ENCODE measurements around the gene GPRC5D. TPM values are rescaled to one million over a fixed set of nuclear protein-coding genes. Genes with fewer than 3 reads are reported as not detected.

Gene GPRC5D
- polyA plus RNA-seq, 1 of the 3 experiments (the other 2 are of a cell fraction) = not detected

DNA sequence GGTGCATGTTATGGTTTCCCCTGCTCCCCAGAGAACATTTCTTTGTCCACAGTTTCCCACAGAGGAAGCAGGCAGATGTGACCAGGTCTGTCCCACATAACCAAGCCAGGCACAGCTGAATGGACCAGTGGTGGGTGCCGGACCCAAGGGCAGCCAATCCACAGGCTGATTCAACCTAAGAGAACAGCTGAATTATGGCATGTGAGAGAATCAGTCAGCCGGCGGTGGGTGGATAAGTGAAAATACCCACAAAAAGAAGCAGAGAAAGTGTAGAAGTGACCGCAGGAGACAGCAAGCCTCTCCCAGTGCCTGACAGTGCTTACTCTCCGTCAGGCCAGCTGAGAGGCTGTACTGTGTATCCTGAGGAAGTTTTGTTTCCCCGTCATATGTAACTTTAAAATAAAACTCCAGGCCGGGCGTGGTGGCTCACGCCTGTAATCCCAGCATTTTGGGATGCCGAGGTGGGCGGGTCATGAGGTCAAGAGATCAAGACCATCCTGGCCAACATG is 14.9 kb downstream of the GPRC5D start:
- TF ChIP-seq, protein P1, sequence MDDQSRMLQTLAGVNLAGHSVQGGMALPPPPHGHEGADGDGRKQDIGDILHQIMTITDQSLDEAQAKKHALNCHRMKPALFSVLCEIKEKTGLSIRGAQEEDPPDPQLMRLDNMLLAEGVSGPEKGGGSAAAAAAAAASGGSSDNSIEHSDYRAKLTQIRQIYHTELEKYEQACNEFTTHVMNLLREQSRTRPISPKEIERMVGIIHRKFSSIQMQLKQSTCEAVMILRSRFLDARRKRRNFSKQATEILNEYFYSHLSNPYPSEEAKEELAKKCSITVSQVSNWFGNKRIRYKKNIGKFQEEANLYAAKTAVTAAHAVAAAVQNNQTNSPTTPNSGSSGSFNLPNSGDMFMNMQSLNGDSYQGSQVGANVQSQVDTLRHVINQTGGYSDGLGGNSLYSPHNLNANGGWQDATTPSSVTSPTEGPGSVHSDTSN (IDR thresholded peaks at IDR 0.05) = no peak
- TF ChIP-seq CHD2 (IDR thresholded peaks at IDR 0.05; ENCODE audit: low read length, partially characterized antibody) (no peak), ELF1 (IDR thresholded peaks at IDR 0.05) (no peak), RFX5 (IDR thresholded peaks at IDR 0.05; ENCODE audit: low read length) (no peak), MXI1 (IDR thresholded peaks at IDR 0.05; ENCODE audit: low read depth, low read length) (no peak), GATA2 (CRISPR knock-in tag; IDR thresholded peaks at IDR 0.05) (no peak)
- TF ChIP-seq, protein P2, sequence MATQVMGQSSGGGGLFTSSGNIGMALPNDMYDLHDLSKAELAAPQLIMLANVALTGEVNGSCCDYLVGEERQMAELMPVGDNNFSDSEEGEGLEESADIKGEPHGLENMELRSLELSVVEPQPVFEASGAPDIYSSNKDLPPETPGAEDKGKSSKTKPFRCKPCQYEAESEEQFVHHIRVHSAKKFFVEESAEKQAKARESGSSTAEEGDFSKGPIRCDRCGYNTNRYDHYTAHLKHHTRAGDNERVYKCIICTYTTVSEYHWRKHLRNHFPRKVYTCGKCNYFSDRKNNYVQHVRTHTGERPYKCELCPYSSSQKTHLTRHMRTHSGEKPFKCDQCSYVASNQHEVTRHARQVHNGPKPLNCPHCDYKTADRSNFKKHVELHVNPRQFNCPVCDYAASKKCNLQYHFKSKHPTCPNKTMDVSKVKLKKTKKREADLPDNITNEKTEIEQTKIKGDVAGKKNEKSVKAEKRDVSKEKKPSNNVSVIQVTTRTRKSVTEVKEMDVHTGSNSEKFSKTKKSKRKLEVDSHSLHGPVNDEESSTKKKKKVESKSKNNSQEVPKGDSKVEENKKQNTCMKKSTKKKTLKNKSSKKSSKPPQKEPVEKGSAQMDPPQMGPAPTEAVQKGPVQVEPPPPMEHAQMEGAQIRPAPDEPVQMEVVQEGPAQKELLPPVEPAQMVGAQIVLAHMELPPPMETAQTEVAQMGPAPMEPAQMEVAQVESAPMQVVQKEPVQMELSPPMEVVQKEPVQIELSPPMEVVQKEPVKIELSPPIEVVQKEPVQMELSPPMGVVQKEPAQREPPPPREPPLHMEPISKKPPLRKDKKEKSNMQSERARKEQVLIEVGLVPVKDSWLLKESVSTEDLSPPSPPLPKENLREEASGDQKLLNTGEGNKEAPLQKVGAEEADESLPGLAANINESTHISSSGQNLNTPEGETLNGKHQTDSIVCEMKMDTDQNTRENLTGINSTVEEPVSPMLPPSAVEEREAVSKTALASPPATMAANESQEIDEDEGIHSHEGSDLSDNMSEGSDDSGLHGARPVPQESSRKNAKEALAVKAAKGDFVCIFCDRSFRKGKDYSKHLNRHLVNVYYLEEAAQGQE (IDR thresholded peaks at IDR 0.05; ENCODE audit: low read depth, low read length) = no peak
- TF ChIP-seq, protein P3, sequence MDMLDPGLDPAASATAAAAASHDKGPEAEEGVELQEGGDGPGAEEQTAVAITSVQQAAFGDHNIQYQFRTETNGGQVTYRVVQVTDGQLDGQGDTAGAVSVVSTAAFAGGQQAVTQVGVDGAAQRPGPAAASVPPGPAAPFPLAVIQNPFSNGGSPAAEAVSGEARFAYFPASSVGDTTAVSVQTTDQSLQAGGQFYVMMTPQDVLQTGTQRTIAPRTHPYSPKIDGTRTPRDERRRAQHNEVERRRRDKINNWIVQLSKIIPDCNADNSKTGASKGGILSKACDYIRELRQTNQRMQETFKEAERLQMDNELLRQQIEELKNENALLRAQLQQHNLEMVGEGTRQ (IDR thresholded peaks at IDR 0.05; ENCODE audit: borderline replicate concordance, low read depth, low read length) = no peak
- TF ChIP-seq, protein P4, sequence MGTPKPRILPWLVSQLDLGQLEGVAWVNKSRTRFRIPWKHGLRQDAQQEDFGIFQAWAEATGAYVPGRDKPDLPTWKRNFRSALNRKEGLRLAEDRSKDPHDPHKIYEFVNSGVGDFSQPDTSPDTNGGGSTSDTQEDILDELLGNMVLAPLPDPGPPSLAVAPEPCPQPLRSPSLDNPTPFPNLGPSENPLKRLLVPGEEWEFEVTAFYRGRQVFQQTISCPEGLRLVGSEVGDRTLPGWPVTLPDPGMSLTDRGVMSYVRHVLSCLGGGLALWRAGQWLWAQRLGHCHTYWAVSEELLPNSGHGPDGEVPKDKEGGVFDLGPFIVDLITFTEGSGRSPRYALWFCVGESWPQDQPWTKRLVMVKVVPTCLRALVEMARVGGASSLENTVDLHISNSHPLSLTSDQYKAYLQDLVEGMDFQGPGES (IDR thresholded peaks at IDR 0.05; ENCODE audit: low read depth, low read length) = no peak

DNA sequence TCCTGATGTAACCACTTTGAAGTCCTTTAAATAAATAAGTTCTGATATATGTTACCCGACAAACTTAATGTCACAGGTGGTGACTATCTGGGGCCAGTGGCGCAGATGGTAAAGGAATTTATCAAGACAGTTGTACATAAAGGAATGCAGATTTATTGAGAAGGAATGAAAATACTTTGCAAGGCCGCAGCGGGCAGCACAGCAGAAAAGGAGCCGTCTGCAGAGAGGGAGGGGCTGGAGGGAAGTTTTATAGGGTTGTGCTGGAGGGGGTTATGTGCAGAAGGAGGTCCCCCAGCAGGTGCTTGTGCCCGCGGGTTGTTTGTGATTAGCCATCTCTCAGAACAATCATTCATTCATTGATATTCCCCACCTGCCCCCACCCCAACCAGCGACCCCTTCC is 17.4 kb downstream of the GPRC5D start:
- H3K36me3 ChIP-seq (replicated peaks in 1 of 2; ENCODE audit: control insufficient read depth in 1 of 2, insufficient read depth in 2 of 2, low read length in 1 of 2) = peaks cover 0 to 6% of the 10 kb centered on the region in 2 experiments
- no peaks in the 10 kb centered on the region for H3F3A ChIP-seq (replicated peaks; ENCODE audit: insufficient read depth)
- DNase-seq = no peak
- H2AFZ ChIP-seq (ENCODE audit: low read depth) = no peak overlapping the region
- no peaks in the 10 kb centered on the region for H3K9me2 ChIP-seq
- H3K4me2 ChIP-seq = no peak overlapping the region
- WGBS (ENCODE audit: low lambda C conversion rate) = 82% methylated on average over 8 of the region's 8 CpGs
- H3K27ac ChIP-seq (ENCODE audit: low read depth in 2 of 2, low read length in 1 of 2) = no peak overlapping the region
- ChIA-PET POLR2A (no interaction called here), CTCF (no interaction called here)
- H3K4me3 ChIP-seq (ENCODE audit: low read depth in 2 of 2, low read length in 1 of 2) = no peak overlapping the region
- H3K9ac ChIP-seq = no peak overlapping the region
- H3K4me1 ChIP-seq (ENCODE audit: control insufficient read depth in 1 of 2, insufficient read depth in 2 of 2, low read depth in 1 of 2, low read length in 1 of 2) = no peaks in the 10 kb centered on the region
- no peak for TF ChIP-seq FOXM1 (IDR thresholded peaks at IDR 0.05; ENCODE audit: low read depth)
- no peak for TF ChIP-seq POLR2AphosphoS5 (IDR thresholded peaks at IDR 0.05; ENCODE audit: low read depth, low read length)
- TF ChIP-seq GATA2 (CRISPR knock-in tag; IDR thresholded peaks at IDR 0.05) = no peak
- TF ChIP-seq, protein P5, sequence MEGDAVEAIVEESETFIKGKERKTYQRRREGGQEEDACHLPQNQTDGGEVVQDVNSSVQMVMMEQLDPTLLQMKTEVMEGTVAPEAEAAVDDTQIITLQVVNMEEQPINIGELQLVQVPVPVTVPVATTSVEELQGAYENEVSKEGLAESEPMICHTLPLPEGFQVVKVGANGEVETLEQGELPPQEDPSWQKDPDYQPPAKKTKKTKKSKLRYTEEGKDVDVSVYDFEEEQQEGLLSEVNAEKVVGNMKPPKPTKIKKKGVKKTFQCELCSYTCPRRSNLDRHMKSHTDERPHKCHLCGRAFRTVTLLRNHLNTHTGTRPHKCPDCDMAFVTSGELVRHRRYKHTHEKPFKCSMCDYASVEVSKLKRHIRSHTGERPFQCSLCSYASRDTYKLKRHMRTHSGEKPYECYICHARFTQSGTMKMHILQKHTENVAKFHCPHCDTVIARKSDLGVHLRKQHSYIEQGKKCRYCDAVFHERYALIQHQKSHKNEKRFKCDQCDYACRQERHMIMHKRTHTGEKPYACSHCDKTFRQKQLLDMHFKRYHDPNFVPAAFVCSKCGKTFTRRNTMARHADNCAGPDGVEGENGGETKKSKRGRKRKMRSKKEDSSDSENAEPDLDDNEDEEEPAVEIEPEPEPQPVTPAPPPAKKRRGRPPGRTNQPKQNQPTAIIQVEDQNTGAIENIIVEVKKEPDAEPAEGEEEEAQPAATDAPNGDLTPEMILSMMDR (IDR thresholded peaks at IDR 0.05) = no peak
- no peak for TF ChIP-seq NFIC (IDR thresholded peaks at IDR 0.05; ENCODE audit: borderline replicate concordance)
- TF ChIP-seq EP300 (IDR thresholded peaks at IDR 0.05; ENCODE audit: borderline replicate concordance in 1 of 2, low read depth in 1 of 2, low read length in 1 of 2) = no peak
- no peaks in the 10 kb centered on the region for H3K79me2 ChIP-seq (ENCODE audit: insufficient read depth)
- H3K27me3 ChIP-seq (ENCODE audit: insufficient read depth) = no peaks in the 10 kb centered on the region
- H3K9me3 ChIP-seq = no peaks in the 10 kb centered on the region
- no peaks in the 10 kb centered on the region for H4K20me1 ChIP-seq (ENCODE audit: insufficient read depth)

More for the DNA sequence above, 14.9 kb downstream of the GPRC5D start:
- no peak overlapping the region for H2AFZ ChIP-seq (ENCODE audit: low read depth)
- no peak overlapping the region for H3K4me3 ChIP-seq (ENCODE audit: low read depth in 2 of 2, low read length in 1 of 2)
- no peak overlapping the region for H3K27ac ChIP-seq (ENCODE audit: low read depth in 2 of 2, low read length in 1 of 2)
- no peaks in the 10 kb centered on the region for H3K79me2 ChIP-seq (ENCODE audit: insufficient read depth)
- WGBS (ENCODE audit: low lambda C conversion rate) = 97% methylated on average over 11 of the region's 11 CpGs
- DNase-seq = no peak
- H3K9ac ChIP-seq = no peak overlapping the region
- no peaks in the 10 kb centered on the region for H3K27me3 ChIP-seq (ENCODE audit: insufficient read depth)
- no peaks in the 10 kb centered on the region for H3K9me3 ChIP-seq
- H3K9me2 ChIP-seq = no peaks in the 10 kb centered on the region
- H4K20me1 ChIP-seq (ENCODE audit: insufficient read depth) = no peaks in the 10 kb centered on the region
- CTCF ChIA-PET = interaction anchor here (0.9 kb wide), 1 partner anchor 149 kb away, joined by 3 read pairs; no protein-coding TSS in a partner anchor
- no peaks in the 10 kb centered on the region for H3K36me3 ChIP-seq (replicated peaks in 1 of 2; ENCODE audit: control insufficient read depth in 1 of 2, insufficient read depth in 2 of 2, low read length in 1 of 2)
- H3K4me2 ChIP-seq = no peak overlapping the region
- no peaks in the 10 kb centered on the region for H3K4me1 ChIP-seq (ENCODE audit: control insufficient read depth in 1 of 2, insufficient read depth in 2 of 2, low read depth in 1 of 2, low read length in 1 of 2)
- no peaks in the 10 kb centered on the region for H3F3A ChIP-seq (replicated peaks; ENCODE audit: insufficient read depth)
- POLR2A ChIA-PET = no interaction called here

Data from SK-N-SH (cell line).